Measurements from ENCODE around the gene SLC39A1. TPM values are rescaled to one million over a fixed set of nuclear protein-coding genes. Genes with fewer than 3 reads are reported as not detected.
A peak's percentile ranks its signal among the peaks of the same experiment; 100 is the strongest.

The SLC39A1 gene
- total RNA-seq, 1 donor from 2014 or later, result 120 TPM

GRCh38 chr1:153970346-153970745 is 7.0 kb upstream of the SLC39A1 start:
- no peak for TF ChIP-seq CTCF (IDR thresholded peaks at IDR 0.05)
- H3K27me3 ChIP-seq, result no peaks in the 10 kb centered on the region
- H3K36me3 ChIP-seq, result peaks cover 22% of the 10 kb centered on the region
- DNase-seq (no peak), ATAC-seq (no peak)
- intact Hi-C loops (cut with DNase I), result no loop called here
- H3K27ac ChIP-seq, result no peak overlapping the region
- H3K9me3 ChIP-seq, result no peaks in the 10 kb centered on the region
- peaks cover 24% of the 10 kb centered on the region for H3K4me1 ChIP-seq
- no peak overlapping the region for H3K4me3 ChIP-seq

- ATAC-seq (no peak), DNase-seq (no peak)
- Histone ChIP-seq H3K4me1 (peaks cover 24% of the 10 kb centered on the region), H3K4me3 (no peak overlapping the region), H3K27ac (no peak overlapping the region), H3K27me3 (no peaks in the 10 kb centered on the region), H3K9me3 (no peaks in the 10 kb centered on the region), H3K36me3 (peaks cover 9% of the 10 kb centered on the region)
- intact Hi-C loops (cut with DNase I), result no loop called here
- no peak for TF ChIP-seq CTCF (IDR thresholded peaks at IDR 0.05)
Observed at GRCh38 chr1:153968972-153969371, 5.6 kb upstream of the SLC39A1 start.

GRCh38 chr1:153968408-153968807 is 5.1 kb upstream of the SLC39A1 start:
- TF ChIP-seq CTCF (IDR thresholded peaks at IDR 0.05), result no peak
- intact Hi-C loops (cut with DNase I), result no loop called here
- Histone ChIP-seq H3K4me3 (peak overlapping the region; percentile 75), H3K27ac (peak overlapping the region; percentile 24), H3K4me1 (peaks cover 24% of the 10 kb centered on the region), H3K36me3 (peaks cover 3% of the 10 kb centered on the region), H3K27me3 (no peaks in the 10 kb centered on the region), H3K9me3 (no peaks in the 10 kb centered on the region)
- DNase-seq, result no peak
- no peak for ATAC-seq

- Histone ChIP-seq H3K27me3 (no peaks in the 10 kb centered on the region), H3K4me1 (peaks cover 24% of the 10 kb centered on the region), H3K36me3 (no peaks in the 10 kb centered on the region), H3K27ac (peak overlapping the region; percentile 94), H3K4me3 (peak overlapping the region; percentile 75), H3K9me3 (no peaks in the 10 kb centered on the region)
- DNase-seq (peak; percentile 82), ATAC-seq (no peak)
- TF ChIP-seq CTCF (IDR thresholded peaks at IDR 0.05), result peak; percentile 9
- intact Hi-C loops (cut with DNase I), result no loop called here
Observed at GRCh38 chr1:153968000-153968363, 4.6 kb upstream of the SLC39A1 start.

GRCh38 chr1:153967107-153967999 is 4.0 kb upstream of the SLC39A1 start, which contains the start of gene CREB3L4:
Gene CREB3L4, plus strand, starts transcription at chr1:153967902. Its CDS starts 624 bp downstream, at chr1:153968526.
- H3K9me3 ChIP-seq, result no peaks in the 10 kb centered on the region
- H3K27me3 ChIP-seq, result no peaks in the 10 kb centered on the region
- peaks cover 26% of the 10 kb centered on the region for H3K4me1 ChIP-seq
- no peaks in the 10 kb centered on the region for H3K36me3 ChIP-seq
- ATAC-seq, result peak; percentile 85
- H3K27ac ChIP-seq, result peak within 1 kb of the TSS; percentile 94
- TF ChIP-seq CTCF (IDR thresholded peaks at IDR 0.05), result peak; percentile 55
- intact Hi-C loops (cut with DNase I), result no loop called here
- H3K4me3 ChIP-seq, result peak within 1 kb of the TSS; percentile 75
- DNase-seq, result peak; percentile 94

All from upper lobe of right lung (tissue), 1 donor.